ENCODE measurements around the gene WBP2. TPM values are rescaled to one million over a fixed set of nuclear protein-coding genes. Genes with fewer than 3 reads are reported as not detected.

The WBP2 gene
- total and polyA plus RNA-seq, 2 of the 13 experiments (the other 11 are each of a cell fraction or from before 2014, with no cell fraction given) = 29.2 to 29.5 TPM

DNA sequence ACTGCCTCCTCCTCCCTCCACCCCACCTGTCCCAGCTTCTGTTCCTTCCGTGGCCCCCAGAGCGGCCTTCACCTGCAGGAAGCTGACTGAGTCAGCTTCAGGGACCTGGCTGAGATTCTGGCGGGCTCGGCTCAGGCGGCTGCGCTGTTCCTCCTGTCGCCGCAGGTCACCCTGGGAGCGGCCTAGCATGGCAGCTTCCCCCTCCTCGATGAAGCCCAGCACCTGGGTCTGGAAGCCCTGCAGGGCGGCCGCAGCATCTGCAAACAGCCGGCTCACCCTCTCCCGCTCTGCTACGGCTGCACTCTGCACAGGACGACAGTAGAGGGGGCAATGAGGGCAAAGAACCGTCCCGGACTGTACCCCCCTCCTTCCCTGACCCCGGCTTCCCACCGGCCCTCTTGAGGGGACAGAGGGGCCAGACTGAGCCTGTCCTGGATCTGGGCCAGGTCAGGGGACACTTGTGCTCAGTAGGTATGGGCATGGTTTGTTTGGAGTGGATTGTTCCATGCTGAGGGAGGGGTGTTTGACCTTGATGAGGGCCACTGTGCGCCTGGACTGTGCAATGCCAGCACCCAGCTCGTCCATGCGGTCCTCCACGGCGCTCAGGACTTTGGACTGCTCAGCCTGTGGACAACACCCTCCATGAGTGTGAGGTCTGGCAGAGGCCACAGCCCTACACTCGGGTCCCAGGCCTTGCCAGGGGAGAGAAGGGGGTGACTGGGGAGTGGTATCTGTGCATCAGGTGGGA lies 21.2 kb upstream of the WBP2 start (continued):
- TF ChIP-seq UBTF (CRISPR knock-in tag; IDR thresholded peaks at IDR 0.05) = peak; percentile 92
- no peak for TF ChIP-seq XBP1 (CRISPR knock-in tag; IDR thresholded peaks at IDR 0.05)
- no peak for TF ChIP-seq ZNF496 (CRISPR knock-in tag; IDR thresholded peaks at IDR 0.05; ENCODE audit: insufficient replicate concordance)
- TF ChIP-seq CENPT (CRISPR knock-in tag; IDR thresholded peaks at IDR 0.05; ENCODE audit: low read depth) = peak; percentile 19; the same call in 1 of the 2 replicates
- TF ChIP-seq GFI1 (CRISPR knock-in tag; IDR thresholded peaks at IDR 0.05; ENCODE audit: borderline replicate concordance) = peak; percentile 77
- TF ChIP-seq, protein P1, sequence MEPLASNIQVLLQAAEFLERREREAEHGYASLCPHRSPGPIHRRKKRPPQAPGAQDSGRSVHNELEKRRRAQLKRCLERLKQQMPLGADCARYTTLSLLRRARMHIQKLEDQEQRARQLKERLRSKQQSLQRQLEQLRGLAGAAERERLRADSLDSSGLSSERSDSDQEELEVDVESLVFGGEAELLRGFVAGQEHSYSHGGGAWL (CRISPR knock-in tag; IDR thresholded peaks at IDR 0.05) = peak; percentile 62
- no peak; the same call in 1 of the 2 replicates for TF ChIP-seq TSC22D2 (CRISPR knock-in tag; IDR thresholded peaks at IDR 0.05; ENCODE audit: borderline replicate concordance)
- peak; percentile 29 for TF ChIP-seq ZNF407 (CRISPR knock-in tag; IDR thresholded peaks at IDR 0.05; ENCODE audit: not compliant biosample characterization)
- TF ChIP-seq HOXA7 (CRISPR knock-in tag; IDR thresholded peaks at IDR 0.05) = no peak
- TF ChIP-seq, protein P2, sequence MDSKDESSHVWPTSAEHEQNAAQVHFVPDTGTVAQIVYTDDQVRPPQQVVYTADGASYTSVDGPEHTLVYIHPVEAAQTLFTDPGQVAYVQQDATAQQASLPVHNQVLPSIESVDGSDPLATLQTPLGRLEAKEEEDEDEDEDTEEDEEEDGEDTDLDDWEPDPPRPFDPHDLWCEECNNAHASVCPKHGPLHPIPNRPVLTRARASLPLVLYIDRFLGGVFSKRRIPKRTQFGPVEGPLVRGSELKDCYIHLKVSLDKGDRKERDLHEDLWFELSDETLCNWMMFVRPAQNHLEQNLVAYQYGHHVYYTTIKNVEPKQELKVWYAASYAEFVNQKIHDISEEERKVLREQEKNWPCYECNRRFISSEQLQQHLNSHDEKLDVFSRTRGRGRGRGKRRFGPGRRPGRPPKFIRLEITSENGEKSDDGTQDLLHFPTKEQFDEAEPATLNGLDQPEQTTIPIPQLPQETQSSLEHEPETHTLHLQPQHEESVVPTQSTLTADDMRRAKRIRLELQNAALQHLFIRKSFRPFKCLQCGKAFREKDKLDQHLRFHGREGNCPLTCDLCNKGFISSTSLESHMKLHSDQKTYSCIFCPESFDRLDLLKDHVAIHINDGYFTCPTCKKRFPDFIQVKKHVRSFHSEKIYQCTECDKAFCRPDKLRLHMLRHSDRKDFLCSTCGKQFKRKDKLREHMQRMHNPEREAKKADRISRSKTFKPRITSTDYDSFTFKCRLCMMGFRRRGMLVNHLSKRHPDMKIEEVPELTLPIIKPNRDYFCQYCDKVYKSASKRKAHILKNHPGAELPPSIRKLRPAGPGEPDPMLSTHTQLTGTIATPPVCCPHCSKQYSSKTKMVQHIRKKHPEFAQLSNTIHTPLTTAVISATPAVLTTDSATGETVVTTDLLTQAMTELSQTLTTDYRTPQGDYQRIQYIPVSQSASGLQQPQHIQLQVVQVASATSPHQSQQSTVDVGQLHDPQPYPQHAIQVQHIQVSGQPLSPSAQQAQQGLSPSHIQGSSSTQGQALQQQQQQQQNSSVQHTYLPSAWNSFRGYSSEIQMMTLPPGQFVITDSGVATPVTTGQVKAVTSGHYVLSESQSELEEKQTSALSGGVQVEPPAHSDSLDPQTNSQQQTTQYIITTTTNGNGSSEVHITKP (CRISPR knock-in tag; IDR thresholded peaks at IDR 0.05; ENCODE audit: low read depth) = peak; percentile 99
- TF ChIP-seq ZNF639 (CRISPR knock-in tag; conservative IDR thresholded peaks at IDR 0.05) = peak; percentile 91

Data from HepG2 (cell line).